SJSA1 (cell line): Measurements from ENCODE around the gene KRTAP12-2. TPM values are rescaled to one million over a fixed set of nuclear protein-coding genes. Genes with fewer than 3 reads are reported as not detected.
A peak's percentile ranks its signal among the peaks of the same experiment; 100 is the strongest.
"Not testable (repeated sequence)": the region's sequence is repeated elsewhere in the genome, so short reads cannot be mapped to it uniquely, and the experiment has no call there.

ENCODE experiments used
- DNase-seq, 2 experiments: peaks; one replicate each; pipeline ENCODE4 v3.0.0-alpha.2; 2015 to 2020; ENCODE audit warnings: low spot score in 2 of 2, low read depth in 1 of 2
- H3K27ac ChIP-seq: fragments of 250-450 bp; sonication (Bioruptor Pico); 2 replicates; pipeline ENCODE4 v1.5.1; 2020; ENCODE audit warnings: mild to moderate bottlenecking, moderate library complexity
- H3K27me3 ChIP-seq: fragments of 250-450 bp; sonication (Bioruptor Pico); replicated peaks from 2 replicates; pipeline ENCODE4 v1.5.1; 2020; ENCODE audit warnings: mild to moderate bottlenecking, moderate library complexity
- H3K36me3 ChIP-seq: fragments of 250-450 bp; sonication (Bioruptor Pico); 2 replicates; pipeline ENCODE4 v1.5.1; 2020; ENCODE audit warnings: mild to moderate bottlenecking
- H3K4me1 ChIP-seq: fragments of 250-450 bp; sonication (Bioruptor Pico); replicated peaks from 2 replicates; pipeline ENCODE4 v1.6.1; 2021; ENCODE audit warnings: mild to moderate bottlenecking
- H3K4me3 ChIP-seq: fragments of 250-450 bp; sonication (Bioruptor Pico); 2 replicates; pipeline ENCODE4 v1.5.1; 2020; ENCODE audit warnings: mild to moderate bottlenecking
- H3K9me3 ChIP-seq: fragments of 250-450 bp; sonication (Bioruptor Pico); replicated peaks from 2 replicates; pipeline ENCODE4 v1.5.1; 2020; ENCODE audit warnings: mild to moderate bottlenecking
- total RNA-seq: library from RNA; depleted of rRNA; stranded (reverse); fragments of >200 nt; shearing (Covaris generic); gene quantifications from 2 replicates; pipeline ENCODE4 v1.2.3, GENCODE V29; 2014

The KRTAP12-2 gene
- total RNA-seq, 1 experiment from 2014 or later = not detected

DNA sequence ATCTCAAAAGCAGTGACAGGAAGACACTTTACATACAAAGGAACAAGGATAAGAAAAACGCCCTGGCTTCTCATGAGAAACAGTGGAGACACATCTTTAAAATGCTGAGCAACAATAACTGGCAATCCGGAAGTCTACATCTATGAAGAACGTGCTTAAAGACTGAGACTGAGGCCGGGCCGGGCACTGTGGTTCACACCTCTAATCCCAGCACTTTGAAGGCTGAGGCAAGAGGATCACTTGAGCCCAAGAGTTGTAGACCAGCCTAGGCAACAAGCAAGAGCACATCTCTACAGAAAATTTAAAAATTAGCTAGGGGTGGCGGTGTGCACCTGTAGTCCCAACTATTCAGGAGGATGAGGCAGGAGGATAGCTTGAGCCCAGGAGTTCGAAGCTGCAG is 17.4 kb upstream of the KRTAP12-2 start:
- no peaks in the 10 kb centered on the region for H3K4me1 ChIP-seq
- no peaks in the 10 kb centered on the region; the same call in 1 of the 2 replicates for H3K9me3 ChIP-seq
- no peak overlapping the region for H3K27ac ChIP-seq
- no peaks in the 10 kb centered on the region for H3K36me3 ChIP-seq
- peaks cover 59% of the 10 kb centered on the region for H3K27me3 ChIP-seq
- DNase-seq = no peak
- no peak overlapping the region for H3K4me3 ChIP-seq

- Histone ChIP-seq H3K4me3 (no peak overlapping the region), H3K36me3 (no peaks in the 10 kb centered on the region), H3K4me1 (no peaks in the 10 kb centered on the region), H3K27ac (no peak overlapping the region), H3K27me3 (peaks cover 53% of the 10 kb centered on the region), H3K9me3 (no peaks in the 10 kb centered on the region; the same call in 1 of the 2 replicates)
- DNase-seq = no peak
These were observed 15.9 kb upstream of the KRTAP12-2 start for GRCh38 chr21:44682580-44683151.

GRCh38 chr21:44681861-44682579 is 15.3 kb upstream of the KRTAP12-2 start, which contains the start of gene KRTAP12-1:
Gene KRTAP12-1, minus strand, starts transcription at chr21:44682163. Its CDS starts 40 bp downstream, at chr21:44682123.
- Histone ChIP-seq H3K36me3 (no peaks in the 10 kb centered on the region), H3K27me3 (peaks cover 51% of the 10 kb centered on the region), H3K9me3 (no peaks in the 10 kb centered on the region; the same call in 1 of the 2 replicates), H3K4me3 (no peak within 1 kb of the TSS), H3K27ac (no peak within 1 kb of the TSS), H3K4me1 (no peaks in the 10 kb centered on the region)
- no peak for DNase-seq

DNA sequence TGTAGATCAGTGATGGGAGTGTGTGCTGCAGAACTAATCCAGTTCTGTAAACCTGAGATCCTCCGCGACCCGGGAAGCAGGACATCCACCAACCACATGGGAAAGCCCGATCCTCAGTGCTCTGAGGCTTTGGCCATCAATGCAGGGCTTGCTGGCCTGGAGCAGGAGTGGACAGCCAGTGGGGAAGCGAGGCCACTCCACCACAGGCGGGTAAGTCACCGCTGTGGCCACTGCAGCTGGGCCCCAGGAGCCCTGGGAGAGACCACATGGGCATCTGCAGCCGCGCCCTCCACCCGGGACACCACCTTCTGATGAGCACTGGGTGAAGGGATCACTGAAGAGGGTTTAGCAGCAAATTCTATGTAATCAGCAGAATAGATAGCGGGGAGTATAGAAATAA is 14.4 kb upstream of the KRTAP12-2 start:
- no peaks in the 10 kb centered on the region for H3K4me1 ChIP-seq
- peaks cover 50% of the 10 kb centered on the region for H3K27me3 ChIP-seq
- no peaks in the 10 kb centered on the region; the same call in 1 of the 2 replicates for H3K9me3 ChIP-seq

DNA sequence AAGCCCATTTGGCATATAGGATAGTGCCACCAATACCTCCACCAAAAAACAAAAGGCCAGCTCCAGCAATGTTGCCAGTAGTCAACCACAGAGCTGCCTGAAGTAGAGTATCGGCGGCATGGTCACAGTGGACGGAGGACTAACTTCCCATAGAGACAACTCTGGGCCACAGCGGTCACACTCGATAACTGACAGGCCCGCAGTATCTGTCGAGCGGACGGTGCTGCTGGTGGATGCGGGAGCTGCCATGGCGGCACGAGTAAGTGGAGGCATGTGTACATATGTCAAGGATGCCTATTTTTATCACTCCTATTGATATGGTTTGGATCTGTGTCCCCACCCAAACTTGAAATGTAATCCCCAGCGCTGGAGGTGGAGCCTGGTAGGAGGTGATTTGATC is 11.2 kb upstream of the KRTAP12-2 start:
- Histone ChIP-seq H3K27ac (no peak overlapping the region), H3K4me1 (no peaks in the 10 kb centered on the region), H3K9me3 (no peaks in the 10 kb centered on the region; the same call in 1 of the 2 replicates), H3K27me3 (peaks cover 39% of the 10 kb centered on the region), H3K4me3 (no peak overlapping the region), H3K36me3 (no peaks in the 10 kb centered on the region)
- DNase-seq = no peak

More for the DNA sequence above, 14.4 kb upstream of the KRTAP12-2 start:
- Histone ChIP-seq H3K4me3 (no peak overlapping the region), H3K36me3 (no peaks in the 10 kb centered on the region), H3K27ac (no peak overlapping the region)
- no peak for DNase-seq

DNA sequence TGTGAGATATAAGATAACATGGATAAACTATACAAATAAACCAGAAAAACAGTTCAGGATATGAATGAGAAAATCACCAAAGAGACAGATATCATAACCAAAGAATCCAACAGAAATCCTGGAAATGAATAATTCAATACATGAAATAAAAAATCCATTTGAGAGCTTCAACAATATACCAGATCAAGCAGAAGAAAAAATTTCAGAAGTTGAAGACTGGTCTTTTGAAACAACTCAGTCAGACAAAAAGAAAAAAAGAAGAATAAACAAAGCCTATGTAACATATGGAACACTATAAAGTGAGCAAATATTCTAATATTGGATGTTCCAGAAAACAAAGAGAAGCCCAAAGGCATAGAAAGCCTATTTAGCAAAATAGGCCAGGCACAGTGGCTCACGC is 5.2 kb upstream of the KRTAP12-2 start:
- no peak for DNase-seq
- Histone ChIP-seq H3K27me3 (peaks cover 14% of the 10 kb centered on the region; the same call in 1 of the 2 replicates), H3K4me1 (no peaks in the 10 kb centered on the region), H3K36me3 (no peaks in the 10 kb centered on the region), H3K9me3 (no peaks in the 10 kb centered on the region), H3K4me3 (no peak overlapping the region), H3K27ac (no peak overlapping the region)

- no peak for DNase-seq
- no peaks in the 10 kb centered on the region for H3K4me1 ChIP-seq
- H3K36me3 ChIP-seq = no peaks in the 10 kb centered on the region
- H3K4me3 ChIP-seq = no peak overlapping the region
- H3K9me3 ChIP-seq = no peaks in the 10 kb centered on the region
- H3K27ac ChIP-seq = no peak overlapping the region
- peaks cover 7% of the 10 kb centered on the region; the same call in 1 of the 2 replicates for H3K27me3 ChIP-seq
These were observed 4.1 kb upstream of the KRTAP12-2 start for GRCh38 chr21:44670642-44671432.

- Histone ChIP-seq H3K4me3 (no peak overlapping the region), H3K27me3 (no peaks in the 10 kb centered on the region), H3K36me3 (no peaks in the 10 kb centered on the region), H3K27ac (no peak overlapping the region), H3K9me3 (no peaks in the 10 kb centered on the region), H3K4me1 (no peaks in the 10 kb centered on the region)
- no peak for DNase-seq
These were observed 885 bp upstream of the KRTAP12-2 start for GRCh38 chr21:44667612-44668011.

GRCh38 chr21:44664691-44665090 is 2.0 kb downstream of the KRTAP12-2 start:
- Histone ChIP-seq H3K27ac (no peak overlapping the region), H3K4me3 (no peak overlapping the region), H3K4me1 (no peaks in the 10 kb centered on the region), H3K36me3 (no peaks in the 10 kb centered on the region), H3K27me3 (no peaks in the 10 kb centered on the region), H3K9me3 (no peaks in the 10 kb centered on the region)
- no peak for DNase-seq

GRCh38 chr21:44661567-44661966 is 5.2 kb downstream of the KRTAP12-2 start:
- not testable (repeated sequence) for H3K4me1 ChIP-seq, H3K4me3 ChIP-seq, H3K36me3 ChIP-seq, H3K27me3 ChIP-seq, H3K27ac ChIP-seq, H3K9me3 ChIP-seq
- peak in 1 of 2 experiments; percentile 16 for DNase-seq

DNA sequence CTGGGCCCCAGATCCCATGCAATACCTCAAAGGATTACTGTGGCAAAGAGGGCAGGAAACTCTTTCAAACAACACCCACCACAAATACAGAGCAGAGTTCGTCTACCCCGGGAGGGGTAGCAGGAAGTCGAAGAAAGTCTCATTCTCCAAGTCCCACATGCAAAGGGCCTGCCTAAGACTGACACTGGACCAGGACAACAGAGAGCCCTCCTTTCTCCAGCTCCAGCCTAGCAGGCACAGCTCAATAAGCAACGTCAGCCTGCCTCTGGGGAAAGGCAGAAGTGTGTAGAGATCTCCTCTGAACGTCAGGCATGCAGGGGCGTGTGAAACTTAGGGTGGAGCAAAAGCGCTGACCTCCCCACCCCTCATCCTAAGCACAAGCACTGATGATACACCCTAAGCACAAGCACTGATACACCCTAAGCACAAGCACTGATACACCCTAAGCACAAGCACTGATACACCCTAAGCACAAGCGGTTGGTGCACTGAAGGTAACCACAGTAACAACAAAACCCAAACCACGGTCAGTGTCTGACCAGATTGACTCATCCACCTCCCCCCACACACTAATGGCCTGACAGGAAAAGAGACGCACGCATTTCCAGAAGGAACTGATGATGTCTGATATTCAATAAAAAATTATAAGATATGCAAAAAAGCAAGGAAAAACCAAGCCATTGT is 7.7 kb downstream of the KRTAP12-2 start:
- Histone ChIP-seq H3K4me3 (no peak overlapping the region), H3K27ac (no peak overlapping the region), H3K9me3 (0 out of 2 replicates have a peak, but pooled peaks cover 4% of the 10 kb centered on the region), H3K27me3 (no peaks in the 10 kb centered on the region; the same call in 1 of the 2 replicates), H3K4me1 (no peaks in the 10 kb centered on the region; the same call in 1 of the 2 replicates), H3K36me3 (no peaks in the 10 kb centered on the region)
- DNase-seq = no peak

DNA sequence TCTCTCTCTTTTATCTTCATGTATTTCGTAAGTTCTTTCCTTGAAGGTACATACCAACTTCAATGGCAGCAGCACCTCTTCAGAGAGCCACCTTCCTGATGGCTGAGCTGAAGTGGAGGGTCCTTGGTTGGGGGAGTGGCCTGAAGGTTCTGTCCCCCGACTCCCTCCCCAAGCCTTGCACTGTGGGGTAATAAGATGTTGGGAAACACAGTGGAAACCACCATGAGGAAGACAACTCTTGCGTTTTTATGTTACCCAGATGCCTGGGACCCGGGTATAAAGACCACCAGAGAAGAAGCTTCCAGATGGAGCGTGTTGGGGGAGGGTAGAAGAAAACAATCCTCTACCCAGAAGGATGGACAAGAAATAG is 8.2 kb downstream of the KRTAP12-2 start:
- H3K36me3 ChIP-seq = no peaks in the 10 kb centered on the region
- no peaks in the 10 kb centered on the region; the same call in 1 of the 2 replicates for H3K27me3 ChIP-seq
- H3K4me3 ChIP-seq = no peak overlapping the region
- H3K9me3 ChIP-seq = 0 out of 2 replicates have a peak, but pooled peaks cover 4% of the 10 kb centered on the region
- no peak for DNase-seq
- H3K27ac ChIP-seq = no peak overlapping the region
- H3K4me1 ChIP-seq = no peaks in the 10 kb centered on the region; the same call in 1 of the 2 replicates
